Activated CD4-positive, alpha-beta memory T cell treated with anti-CD3 and anti-CD28 coated beads for 36 hours (primary cell): Measurements from ENCODE around the gene SALL3. TPM values are rescaled to one million over a fixed set of nuclear protein-coding genes. Genes with fewer than 3 reads are reported as not detected.

Experiments
- CTCF ChIA-PET: fragments of 350-600 bp; sonication (Branson Sonifier 250); formaldehyde crosslinking; loops from one replicate; lab custom pipeline; 2021; ENCODE audit warnings: antibody characterized with exemption, inconsistent platforms; lab: Charles Lee
- POLR2A ChIA-PET: fragments of 350-600 bp; sonication (Branson Sonifier 250); formaldehyde crosslinking; loops from one replicate; lab custom pipeline; 2021; ENCODE audit warnings: antibody characterized with exemption; lab: Charles Lee
- DNase-seq: peaks from one replicate; pipeline ENCODE4 v3.0.0-alpha.2; 2020
- H3K27ac Mint-ChIP-seq: one replicate; pipeline ENCODE4 v1.8.0; 2021; ENCODE audit warnings: mixed read lengths
- H3K27me3 Mint-ChIP-seq: one replicate; pipeline ENCODE4 v1.8.0; 2021; ENCODE audit warnings: mixed read lengths
- H3K36me3 Mint-ChIP-seq: one replicate; pipeline ENCODE4 v1.8.0; 2021; ENCODE audit warnings: mixed read lengths
- H3K4me1 Mint-ChIP-seq: one replicate; pipeline ENCODE4 v1.8.0; 2021; ENCODE audit warnings: low read depth, mixed read lengths
- H3K4me3 Mint-ChIP-seq: one replicate; pipeline ENCODE4 v1.8.0; 2021; ENCODE audit warnings: mild to moderate bottlenecking, mixed read lengths
- H3K9me3 Mint-ChIP-seq: one replicate; pipeline ENCODE4 v1.8.0; 2021; ENCODE audit warnings: mixed read lengths
- intact Hi-C: fragments of 100-400 bp; cut with micrococcal nuclease; formaldehyde crosslinking; loops from one replicate; pipeline ENCODE4 v1.15.1; 2023
- total RNA-seq, 2 experiments: library from RNA; stranded (reverse); gene quantifications; one replicate each; pipeline ENCODE4 v1.2.3, GENCODE V29; 2021

The SALL3 gene
- total RNA-seq, 2 experiments from 2014 or later, result not detected

GRCh38 chr18:78976765-78977636 is 2.6 kb upstream of the SALL3 start:
- no peak overlapping the region for H3K4me3 Mint-ChIP-seq
- peaks cover 11% of the 10 kb centered on the region for H3K4me1 Mint-ChIP-seq
- ChIA-PET CTCF (no interaction called here), POLR2A (no interaction called here)
- peaks cover 55% of the 10 kb centered on the region for H3K27me3 Mint-ChIP-seq
- H3K9me3 Mint-ChIP-seq, result no peaks in the 10 kb centered on the region
- H3K27ac Mint-ChIP-seq, result peak overlapping the region; percentile 1
- peaks cover 4% of the 10 kb centered on the region for H3K36me3 Mint-ChIP-seq
- intact Hi-C loops, result no loop called here
- no peak for DNase-seq

- ChIA-PET POLR2A (no interaction called here), CTCF (no interaction called here)
- peaks cover 55% of the 10 kb centered on the region for H3K27me3 Mint-ChIP-seq
- DNase-seq, result no peak
- peaks cover 11% of the 10 kb centered on the region for H3K4me1 Mint-ChIP-seq
- no peak overlapping the region for H3K4me3 Mint-ChIP-seq
- peaks cover 4% of the 10 kb centered on the region for H3K36me3 Mint-ChIP-seq
- H3K9me3 Mint-ChIP-seq, result no peaks in the 10 kb centered on the region
- H3K27ac Mint-ChIP-seq, result peak overlapping the region; percentile 28
- intact Hi-C loops, result no loop called here
Observed at GRCh38 chr18:78977637-78978348, 1.8 kb upstream of the SALL3 start.

- POLR2A ChIA-PET, result no interaction called here
- H3K9me3 Mint-ChIP-seq, result no peaks in the 10 kb centered on the region
- intact Hi-C loops, result no loop called here
- H3K4me3 Mint-ChIP-seq, result no peak overlapping the region
- peaks cover 11% of the 10 kb centered on the region for H3K4me1 Mint-ChIP-seq
- CTCF ChIA-PET, result no interaction called here
- peaks cover 54% of the 10 kb centered on the region for H3K27me3 Mint-ChIP-seq
- H3K36me3 Mint-ChIP-seq, result peaks cover 4% of the 10 kb centered on the region
- H3K27ac Mint-ChIP-seq, result peak overlapping the region; percentile 28
- DNase-seq, result no peak
Observed at GRCh38 chr18:78978349-78979055, 1.1 kb upstream of the SALL3 start.

GRCh38 chr18:78979056-78979729 is 425 bp upstream of the SALL3 start:
- H3K4me1 Mint-ChIP-seq, result peaks cover 11% of the 10 kb centered on the region
- no peak overlapping the region for H3K27ac Mint-ChIP-seq
- no peaks in the 10 kb centered on the region for H3K9me3 Mint-ChIP-seq
- DNase-seq, result no peak
- POLR2A ChIA-PET, result no interaction called here
- H3K36me3 Mint-ChIP-seq, result peaks cover 4% of the 10 kb centered on the region
- intact Hi-C loops, result no loop called here
- CTCF ChIA-PET, result no interaction called here
- H3K27me3 Mint-ChIP-seq, result peaks cover 59% of the 10 kb centered on the region
- H3K4me3 Mint-ChIP-seq, result no peak overlapping the region

GRCh38 chr18:78980279-78980771 is 707 bp downstream of the SALL3 start:
- no peak for DNase-seq
- H3K9me3 Mint-ChIP-seq, result no peaks in the 10 kb centered on the region
- peaks cover 4% of the 10 kb centered on the region for H3K36me3 Mint-ChIP-seq
- intact Hi-C loops, result loop anchor here (10.0 kb wide), 1 partner anchor 1726 kb away; no protein-coding TSS in a partner anchor
- no peak overlapping the region for H3K27ac Mint-ChIP-seq
- ChIA-PET CTCF (no interaction called here), POLR2A (no interaction called here)
- peaks cover 11% of the 10 kb centered on the region for H3K4me1 Mint-ChIP-seq
- H3K27me3 Mint-ChIP-seq, result peaks cover 59% of the 10 kb centered on the region
- H3K4me3 Mint-ChIP-seq, result no peak overlapping the region

- ChIA-PET POLR2A (no interaction called here), CTCF (no interaction called here)
- no peak for DNase-seq
- Mint-ChIP-seq H3K4me1 (peaks cover 11% of the 10 kb centered on the region), H3K27ac (no peak overlapping the region), H3K36me3 (peaks cover 4% of the 10 kb centered on the region), H3K4me3 (no peak overlapping the region), H3K9me3 (no peaks in the 10 kb centered on the region), H3K27me3 (peaks cover 59% of the 10 kb centered on the region)
- intact Hi-C loops, result loop anchor here (10.0 kb wide), 1 partner anchor 1726 kb away; no protein-coding TSS in a partner anchor
Observed at GRCh38 chr18:78980777-78981380, 1.3 kb downstream of the SALL3 start.

GRCh38 chr18:78981394-78981831 is 1.8 kb downstream of the SALL3 start:
- peaks cover 4% of the 10 kb centered on the region for H3K36me3 Mint-ChIP-seq
- ChIA-PET POLR2A (no interaction called here), CTCF (no interaction called here)
- H3K27me3 Mint-ChIP-seq, result peaks cover 60% of the 10 kb centered on the region
- DNase-seq, result no peak
- H3K9me3 Mint-ChIP-seq, result no peaks in the 10 kb centered on the region
- intact Hi-C loops, result loop anchor here (10.0 kb wide), 1 partner anchor 1727 kb away; no protein-coding TSS in a partner anchor
- H3K4me3 Mint-ChIP-seq, result no peak overlapping the region
- peak overlapping the region; percentile 40 for H3K27ac Mint-ChIP-seq
- peaks cover 11% of the 10 kb centered on the region for H3K4me1 Mint-ChIP-seq

- H3K27me3 Mint-ChIP-seq, result peaks cover 56% of the 10 kb centered on the region
- intact Hi-C loops, result loop anchor here (10.0 kb wide), 1 partner anchor 1727 kb away; no protein-coding TSS in a partner anchor
- ChIA-PET CTCF (interaction anchor here (0.7 to 1.2 kb wide), 2 partner anchors 15 to 337 kb away, joined by 4 read pairs; no protein-coding TSS in a partner anchor), POLR2A (no interaction called here)
- H3K27ac Mint-ChIP-seq, result no peak overlapping the region
- H3K4me3 Mint-ChIP-seq, result no peak overlapping the region
- H3K36me3 Mint-ChIP-seq, result peaks cover 4% of the 10 kb centered on the region
- DNase-seq, result no peak
- peaks cover 10% of the 10 kb centered on the region for H3K4me1 Mint-ChIP-seq
- no peaks in the 10 kb centered on the region for H3K9me3 Mint-ChIP-seq
Observed at GRCh38 chr18:78981989-78982620, 2.5 kb downstream of the SALL3 start.

- Mint-ChIP-seq H3K36me3 (peaks cover 4% of the 10 kb centered on the region), H3K4me1 (peaks cover 8% of the 10 kb centered on the region), H3K9me3 (no peaks in the 10 kb centered on the region), H3K27ac (no peak overlapping the region), H3K27me3 (peaks cover 56% of the 10 kb centered on the region), H3K4me3 (no peak overlapping the region)
- no peak for DNase-seq
- CTCF ChIA-PET, result no interaction called here
- intact Hi-C loops, result loop anchor here (10.0 kb wide), 1 partner anchor 1729 kb away; no protein-coding TSS in a partner anchor
- POLR2A ChIA-PET, result no interaction called here
Observed at GRCh38 chr18:78983512-78983911, 3.9 kb downstream of the SALL3 start.

GRCh38 chr18:78984941-78985784 is 5.5 kb downstream of the SALL3 start:
- H3K4me1 Mint-ChIP-seq, result peaks cover 6% of the 10 kb centered on the region
- ChIA-PET POLR2A (no interaction called here), CTCF (interaction anchor here (0.7 to 1.1 kb wide), 3 partner anchors 10 to 113 kb away, joined by 3 to 4 read pairs (median 3); no protein-coding TSS in a partner anchor)
- DNase-seq, result peak; percentile 31
- no peaks in the 10 kb centered on the region for H3K9me3 Mint-ChIP-seq
- H3K4me3 Mint-ChIP-seq, result no peak overlapping the region
- intact Hi-C loops, result loop anchor here (1.0 to 10.0 kb wide), 4 partner anchors 108 to 1730 kb away; no protein-coding TSS in a partner anchor
- H3K27me3 Mint-ChIP-seq, result peaks cover 57% of the 10 kb centered on the region
- H3K36me3 Mint-ChIP-seq, result peaks cover 4% of the 10 kb centered on the region
- H3K27ac Mint-ChIP-seq, result no peak overlapping the region
